Keratinocyte (primary cell): Measurements from ENCODE around the gene MINDY4. TPM values are rescaled to one million over a fixed set of nuclear protein-coding genes. Genes with fewer than 3 reads are reported as not detected.

Source experiments
- DNase-seq: peaks from one replicate; pipeline ENCODE4 v3.0.0-alpha.2; 2011; ENCODE audit warnings: low read depth, missing footprints, low spot score
- FAIRE-seq: peaks from 2 replicates; lab custom pipeline; 2011; peaks lifted over from hg19 to GRCh38; lab: Jason Lieb, UNC
- H2AFZ ChIP-seq: 2 replicates; pipeline ENCODE4 v1.6.0; 2012; ENCODE audit warnings: low read length, control low read depth, inconsistent platforms; ENCODE audit not compliant: control insufficient read depth
- H3K27ac ChIP-seq: 2 replicates; pipeline ENCODE4 v1.5.1; 2011; ENCODE audit warnings: low read length; ENCODE audit not compliant: control insufficient read depth, insufficient read depth
- H3K27me3 ChIP-seq: 3 replicates; pipeline ENCODE4 v1.6.0; 2011; ENCODE audit warnings: low read length; ENCODE audit not compliant: control insufficient read depth, insufficient read depth; ENCODE audit errors: extremely low read depth
- H3K36me3 ChIP-seq, 2 experiments: 2 replicates in 1 of 2; 3 replicates in 1 of 2; pipeline ENCODE4 v1.5.1; 2011; ENCODE audit warnings: low read length in 2 of 2, mild to moderate bottlenecking in 1 of 2; ENCODE audit not compliant: control insufficient read depth in 2 of 2, insufficient read depth in 2 of 2; ENCODE audit errors: extremely low read depth in 1 of 2
- H3K4me1 ChIP-seq: 3 replicates; pipeline ENCODE4 v1.5.1; 2011; ENCODE audit warnings: low read length; ENCODE audit not compliant: control insufficient read depth, insufficient read depth; ENCODE audit errors: extremely low read depth
- H3K4me2 ChIP-seq: 3 replicates; pipeline ENCODE4 v1.6.0; 2011; ENCODE audit warnings: low read depth, low read length; ENCODE audit not compliant: control insufficient read depth, insufficient read depth; ENCODE audit errors: extremely low read depth
- H3K4me3 ChIP-seq, 3 experiments: fragments of 200-600 bp in 1 of 3; sonication (generic) in 1 of 3; 2 replicates in 2 of 3; 3 replicates in 1 of 3; pipeline ENCODE4 v1.5.1; 2011 to 2016; ENCODE audit warnings: low read length in 3 of 3, mild to moderate bottlenecking in 3 of 3, control low read depth in 2 of 3, inconsistent platforms in 1 of 3, low read depth in 1 of 3, mixed read lengths in 1 of 3, mixed run types in 1 of 3, moderate library complexity in 1 of 3; ENCODE audit not compliant: control insufficient read depth in 2 of 3, insufficient read depth in 2 of 3; ENCODE audit errors: extremely low read depth in 1 of 3
- H3K79me2 ChIP-seq: 2 replicates; pipeline ENCODE4 v1.6.0; 2012; ENCODE audit warnings: low read length; ENCODE audit not compliant: control insufficient read depth, insufficient read depth
- H3K9ac ChIP-seq: 3 replicates; pipeline ENCODE4 v1.6.0; 2011; ENCODE audit warnings: low read length; ENCODE audit not compliant: control insufficient read depth, insufficient read depth; ENCODE audit errors: extremely low read depth
- H3K9me1 ChIP-seq: 3 replicates; pipeline ENCODE4 v1.6.0; 2011; ENCODE audit warnings: low read length; ENCODE audit not compliant: control insufficient read depth, insufficient read depth; ENCODE audit errors: extremely low read depth
- H3K9me3 ChIP-seq: 2 replicates; pipeline ENCODE4 v1.5.1; 2012; ENCODE audit warnings: low read depth, low read length; ENCODE audit not compliant: control insufficient read depth
- H4K20me1 ChIP-seq: 3 replicates; pipeline ENCODE4 v1.6.0; 2011; ENCODE audit warnings: low read length; ENCODE audit not compliant: control insufficient read depth, insufficient read depth; ENCODE audit errors: extremely low read depth
- EZH2 ChIP-seq: IDR thresholded peaks from one replicate; pipeline ENCODE4 v1.6.1; 2012; ENCODE audit warnings: inconsistent platforms, mild to moderate bottlenecking, low read length, moderate library complexity
- dilution Hi-C: fragments of 300-500 bp; cut with MboI; formaldehyde crosslinking; loops from one replicate; pipeline ENCODE4 v1.7.0; 2020; ENCODE audit warnings: low sequenced_read_pairs; ENCODE audit not compliant: extremely low pct_ligation_motif_present
- polyA plus RNA-seq, 5 experiments: library from polyadenylated mRNA; depleted of rRNA in 3 of 5; stranded (reverse) in 3 of 5; stranded (forward) in 1 of 5; unstranded in 1 of 5; fragments of >200 nt; gene quantifications; 1 replicate in 1 of 5; 2 replicates in 3 of 5; 3 replicates in 1 of 5; pipeline versions ENCODE4 v1.2.1 to v1.2.3, GENCODE V29; 2011 to 2012; ENCODE audit warnings: missing spikeins in 2 of 5, low read depth in 1 of 5, low replicate concordance in 1 of 5
- TF ChIP-seq, protein P1 (sequence below), 3 experiments: IDR thresholded peaks in 1 of 3; conservative IDR thresholded peaks in 1 of 3; optimal IDR thresholded peaks in 1 of 3; 2 replicates in 2 of 3; 3 replicates in 1 of 3; pipeline versions ENCODE3 to v1.5.1; 2011; ENCODE audit warnings: low read length in 3 of 3, mild to moderate bottlenecking in 3 of 3, moderate library complexity in 2 of 3, control low read depth in 1 of 3, inconsistent platforms in 1 of 3; ENCODE audit not compliant: insufficient read depth in 2 of 3; ENCODE audit errors: extremely low read depth in 1 of 3

MINDY4 gene
- polyA plus RNA-seq, 1 donor (not counting 4 experiments of a cell fraction or from before 2014, with no cell fraction given), result 1.5 TPM

DNA sequence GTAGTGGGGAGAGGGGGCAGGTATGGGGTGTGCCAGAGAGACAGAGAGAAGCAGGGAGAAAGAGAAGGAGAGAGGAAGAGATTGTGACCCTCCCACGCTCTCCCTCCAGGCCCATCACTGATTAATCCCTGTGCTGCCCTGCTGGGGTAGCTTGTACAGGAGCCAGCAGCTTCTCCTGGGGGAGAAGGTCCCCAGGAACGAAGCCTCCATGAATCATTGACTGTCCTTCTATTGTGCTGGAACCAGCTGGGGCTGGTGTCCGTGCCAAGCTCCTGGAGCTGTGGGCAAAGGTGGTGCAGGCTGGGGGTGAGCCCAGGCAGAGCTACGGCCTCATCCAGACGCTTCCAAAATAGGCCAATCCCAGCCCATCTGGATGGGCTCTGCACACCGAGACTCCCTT lies 161.3 kb downstream of the MINDY4 start:
- dilution Hi-C loops, result no loop called here
- no peak for FAIRE-seq

DNA sequence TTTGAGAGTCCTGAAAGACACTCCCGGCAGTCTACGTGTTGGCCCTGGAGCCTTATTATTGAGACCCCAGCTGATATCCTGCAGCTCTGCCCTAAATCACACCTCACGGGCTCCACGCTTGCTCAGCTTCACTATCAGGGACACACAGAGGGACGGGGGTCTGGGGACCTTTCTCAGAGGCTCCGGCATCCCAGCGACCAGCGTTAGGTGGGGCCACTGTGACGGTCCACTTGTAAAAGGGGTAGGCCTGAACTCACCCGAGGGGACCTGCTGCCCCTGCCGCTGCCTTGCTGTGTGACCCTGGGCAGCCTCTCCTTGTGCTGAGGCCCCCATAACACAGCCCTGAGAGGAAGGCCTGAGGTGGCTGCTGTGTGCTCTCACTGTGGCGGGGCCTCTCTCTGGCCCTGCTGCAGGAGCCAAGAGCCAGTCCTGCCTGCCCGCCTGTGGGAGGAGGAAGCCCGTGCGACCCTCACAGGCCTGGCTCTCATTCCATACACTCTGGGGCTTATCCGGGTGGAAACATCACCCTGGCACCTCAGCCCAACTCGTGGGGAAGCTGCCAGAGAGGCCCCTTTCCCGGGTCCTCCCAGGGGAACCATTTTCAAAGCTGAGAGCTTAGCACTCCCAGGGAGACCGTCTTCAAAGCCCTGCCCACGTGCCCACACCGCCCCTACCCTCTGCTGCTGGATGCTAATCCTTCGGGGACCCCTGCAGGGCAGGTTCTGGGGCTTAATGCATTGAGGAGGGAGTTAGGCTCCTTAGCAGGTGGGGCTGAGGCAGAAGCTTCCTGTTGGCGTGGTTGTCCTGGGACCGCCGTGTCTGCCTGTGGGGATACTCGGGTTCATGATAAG lies 162.1 kb downstream of the MINDY4 start:
- no peak for FAIRE-seq
- dilution Hi-C loops, result no loop called here
- H3K27ac ChIP-seq, result no peak overlapping the region

More for the DNA sequence above, 161.3 kb downstream of the MINDY4 start:
- TF ChIP-seq, protein P1, sequence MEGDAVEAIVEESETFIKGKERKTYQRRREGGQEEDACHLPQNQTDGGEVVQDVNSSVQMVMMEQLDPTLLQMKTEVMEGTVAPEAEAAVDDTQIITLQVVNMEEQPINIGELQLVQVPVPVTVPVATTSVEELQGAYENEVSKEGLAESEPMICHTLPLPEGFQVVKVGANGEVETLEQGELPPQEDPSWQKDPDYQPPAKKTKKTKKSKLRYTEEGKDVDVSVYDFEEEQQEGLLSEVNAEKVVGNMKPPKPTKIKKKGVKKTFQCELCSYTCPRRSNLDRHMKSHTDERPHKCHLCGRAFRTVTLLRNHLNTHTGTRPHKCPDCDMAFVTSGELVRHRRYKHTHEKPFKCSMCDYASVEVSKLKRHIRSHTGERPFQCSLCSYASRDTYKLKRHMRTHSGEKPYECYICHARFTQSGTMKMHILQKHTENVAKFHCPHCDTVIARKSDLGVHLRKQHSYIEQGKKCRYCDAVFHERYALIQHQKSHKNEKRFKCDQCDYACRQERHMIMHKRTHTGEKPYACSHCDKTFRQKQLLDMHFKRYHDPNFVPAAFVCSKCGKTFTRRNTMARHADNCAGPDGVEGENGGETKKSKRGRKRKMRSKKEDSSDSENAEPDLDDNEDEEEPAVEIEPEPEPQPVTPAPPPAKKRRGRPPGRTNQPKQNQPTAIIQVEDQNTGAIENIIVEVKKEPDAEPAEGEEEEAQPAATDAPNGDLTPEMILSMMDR (optimal IDR thresholded peaks at IDR 0.05 in 1 of 3, IDR thresholded peaks at IDR 0.05 in 1 of 3, conservative IDR thresholded peaks at IDR 0.05 in 1 of 3; ENCODE audit: extremely low read depth in 1 of 3, insufficient read depth in 2 of 3, low read length in 3 of 3), result no peak
- no peak for TF ChIP-seq EZH2
- Histone ChIP-seq H3K79me2 (no peaks in the 10 kb centered on the region), H3K9ac (no peak overlapping the region), H2AFZ (no peak overlapping the region), H3K4me3 (no peak overlapping the region), H3K27me3 (peaks cover 4% of the 10 kb centered on the region), H3K4me1 (peaks cover 6% of the 10 kb centered on the region), H3K9me1 (no peaks in the 10 kb centered on the region), H3K4me2 (no peak overlapping the region), H3K9me3 (no peaks in the 10 kb centered on the region), H3K36me3 (no peaks in the 10 kb centered on the region), H3K27ac (no peak overlapping the region), H4K20me1 (no peaks in the 10 kb centered on the region)
- DNase-seq, result no peak

More for the DNA sequence above, 162.1 kb downstream of the MINDY4 start:
- no peak overlapping the region for H3K4me2 ChIP-seq
- no peak overlapping the region for H3K9ac ChIP-seq
- no peaks in the 10 kb centered on the region for H3K9me3 ChIP-seq
- H4K20me1 ChIP-seq, result no peaks in the 10 kb centered on the region
- no peaks in the 10 kb centered on the region for H3K36me3 ChIP-seq
- H3K4me1 ChIP-seq, result peaks cover 6% of the 10 kb centered on the region
- H3K4me3 ChIP-seq, result no peak overlapping the region
- DNase-seq, result no peak
- H3K27me3 ChIP-seq, result peaks cover 4% of the 10 kb centered on the region
- H2AFZ ChIP-seq, result no peak overlapping the region
- no peaks in the 10 kb centered on the region for H3K79me2 ChIP-seq
- TF ChIP-seq, protein P1 (optimal IDR thresholded peaks at IDR 0.05 in 1 of 3, IDR thresholded peaks at IDR 0.05 in 1 of 3, conservative IDR thresholded peaks at IDR 0.05 in 1 of 3; ENCODE audit: extremely low read depth in 1 of 3, insufficient read depth in 2 of 3, low read length in 3 of 3), result no peak
- no peak for TF ChIP-seq EZH2
- H3K9me1 ChIP-seq, result no peaks in the 10 kb centered on the region
